Activated CD4-positive, alpha-beta T cell treated with anti-CD3 and anti-CD28 coated beads for 36 hours (primary cell): Measurements from ENCODE around the gene PLXNA4. TPM values are rescaled to one million over a fixed set of nuclear protein-coding genes. Genes with fewer than 3 reads are reported as not detected.

Experiments
- ATAC-seq: fragments of 200-7000 bp; cut with Tn5 transposase; one replicate; pipeline ENCODE4 v1.10.0; 2021; ENCODE audit warnings: mild to moderate bottlenecking, moderate library complexity
- CTCF ChIA-PET: fragments of 350-600 bp; sonication (Branson Sonifier 250); formaldehyde crosslinking; loops from one replicate; lab custom pipeline; 2021; ENCODE audit warnings: antibody characterized with exemption; lab: Charles Lee
- POLR2A ChIA-PET: fragments of 350-600 bp; sonication (Branson Sonifier 250); formaldehyde crosslinking; loops from one replicate; lab custom pipeline; 2021; ENCODE audit warnings: antibody characterized with exemption, inconsistent platforms; lab: Charles Lee
- DNase-seq: peaks from one replicate; pipeline ENCODE4 v3.0.0-alpha.2; 2020
- H3K27ac Mint-ChIP-seq: one replicate; pipeline ENCODE4 v1.8.0; 2021; ENCODE audit warnings: mixed read lengths
- H3K27me3 Mint-ChIP-seq: one replicate; pipeline ENCODE4 v1.8.0; 2021; ENCODE audit warnings: mixed read lengths
- H3K36me3 Mint-ChIP-seq: one replicate; pipeline ENCODE4 v1.8.0; 2021; ENCODE audit warnings: low read depth, mixed read lengths
- H3K4me1 Mint-ChIP-seq: one replicate; pipeline ENCODE4 v1.8.0; 2021; ENCODE audit warnings: mixed read lengths
- H3K4me3 Mint-ChIP-seq: one replicate; pipeline ENCODE4 v1.8.0; 2021; ENCODE audit warnings: mild to moderate bottlenecking, moderate library complexity, mixed read lengths
- H3K9me3 Mint-ChIP-seq: one replicate; pipeline ENCODE4 v1.8.0; 2021; ENCODE audit warnings: low read depth, mixed read lengths
- intact Hi-C, 2 experiments: fragments of 100-400 bp; cut with DNase I in 1 of 2; cut with micrococcal nuclease in 1 of 2; formaldehyde crosslinking; loops; one replicate each; pipeline versions ENCODE4 v1.14.2 to v1.15.1; 2022 to 2024; cut with DNase I, micrococcal nuclease
- total RNA-seq, 2 experiments: library from RNA; stranded (reverse); gene quantifications; one replicate each; pipeline ENCODE4 v1.2.3, GENCODE V29; 2021

PLXNA4 gene
- total RNA-seq, 2 experiments from 2014 or later: 0.07 to 0.09 TPM

GRCh38 chr7:132249256-132249971 is 326.9 kb downstream of the PLXNA4 start:
- no peaks in the 10 kb centered on the region for H3K4me1 Mint-ChIP-seq
- POLR2A ChIA-PET: no interaction called here
- peaks cover 4% of the 10 kb centered on the region for H3K9me3 Mint-ChIP-seq
- ATAC-seq: no peak
- DNase-seq: no peak
- no peak overlapping the region for H3K4me3 Mint-ChIP-seq
- H3K27ac Mint-ChIP-seq: no peak overlapping the region
- CTCF ChIA-PET: no interaction called here
- intact Hi-C loops: no loop called here
- H3K36me3 Mint-ChIP-seq: no peaks in the 10 kb centered on the region
- peaks cover 18% of the 10 kb centered on the region for H3K27me3 Mint-ChIP-seq

- H3K4me3 Mint-ChIP-seq: no peak overlapping the region
- CTCF ChIA-PET: no interaction called here
- H3K27ac Mint-ChIP-seq: no peak overlapping the region
- ATAC-seq: no peak
- no peak for DNase-seq
- H3K4me1 Mint-ChIP-seq: no peaks in the 10 kb centered on the region
- intact Hi-C loops: no loop called here
- POLR2A ChIA-PET: no interaction called here
- H3K9me3 Mint-ChIP-seq: peaks cover 4% of the 10 kb centered on the region
- no peaks in the 10 kb centered on the region for H3K36me3 Mint-ChIP-seq
- H3K27me3 Mint-ChIP-seq: peaks cover 16% of the 10 kb centered on the region
Measured at GRCh38 chr7:132248841-132249240, 327.4 kb downstream of the PLXNA4 start.

GRCh38 chr7:132247995-132248618 is 328.2 kb downstream of the PLXNA4 start:
- Mint-ChIP-seq H3K27ac (no peak overlapping the region), H3K9me3 (peaks cover 4% of the 10 kb centered on the region), H3K4me3 (no peak overlapping the region), H3K36me3 (no peaks in the 10 kb centered on the region), H3K27me3 (peaks cover 16% of the 10 kb centered on the region), H3K4me1 (no peaks in the 10 kb centered on the region)
- ChIA-PET POLR2A (no interaction called here), CTCF (no interaction called here)
- no peak for ATAC-seq
- intact Hi-C loops: no loop called here
- DNase-seq: no peak

- ChIA-PET POLR2A (no interaction called here), CTCF (no interaction called here)
- Mint-ChIP-seq H3K4me1 (no peaks in the 10 kb centered on the region), H3K9me3 (peaks cover 4% of the 10 kb centered on the region), H3K4me3 (no peak overlapping the region), H3K27me3 (peaks cover 13% of the 10 kb centered on the region), H3K27ac (no peak overlapping the region), H3K36me3 (no peaks in the 10 kb centered on the region)
- intact Hi-C loops: no loop called here
- no peak for DNase-seq
- no peak for ATAC-seq
Measured at GRCh38 chr7:132246591-132246990, 329.7 kb downstream of the PLXNA4 start.

- no peak overlapping the region for H3K27ac Mint-ChIP-seq
- ATAC-seq: no peak
- no peak for DNase-seq
- CTCF ChIA-PET: no interaction called here
- POLR2A ChIA-PET: no interaction called here
- H3K36me3 Mint-ChIP-seq: no peaks in the 10 kb centered on the region
- H3K4me1 Mint-ChIP-seq: no peaks in the 10 kb centered on the region
- peaks cover 11% of the 10 kb centered on the region for H3K27me3 Mint-ChIP-seq
- H3K9me3 Mint-ChIP-seq: peaks cover 4% of the 10 kb centered on the region
- no peak overlapping the region for H3K4me3 Mint-ChIP-seq
- intact Hi-C loops: no loop called here
Measured at GRCh38 chr7:132245539-132245938, 330.7 kb downstream of the PLXNA4 start.

- Mint-ChIP-seq H3K36me3 (no peaks in the 10 kb centered on the region), H3K9me3 (peaks cover 4% of the 10 kb centered on the region), H3K27ac (no peak overlapping the region), H3K27me3 (peaks cover 7% of the 10 kb centered on the region), H3K4me1 (no peaks in the 10 kb centered on the region), H3K4me3 (no peak overlapping the region)
- CTCF ChIA-PET: no interaction called here
- POLR2A ChIA-PET: no interaction called here
- ATAC-seq (no peak), DNase-seq (no peak)
- intact Hi-C loops: no loop called here
Measured at GRCh38 chr7:132244903-132245480, 331.3 kb downstream of the PLXNA4 start.

- Mint-ChIP-seq H3K27me3 (peaks cover 10% of the 10 kb centered on the region), H3K4me3 (no peak overlapping the region), H3K27ac (no peak overlapping the region), H3K4me1 (no peaks in the 10 kb centered on the region), H3K36me3 (no peaks in the 10 kb centered on the region), H3K9me3 (peaks cover 4% of the 10 kb centered on the region)
- ChIA-PET CTCF (interaction anchor here (0.6 kb wide), 1 partner anchor 194 kb away, joined by 3 read pairs; no protein-coding TSS in a partner anchor), POLR2A (interaction anchor here (0.7 kb wide), 1 partner anchor 12 kb away, joined by 6 read pairs; no protein-coding TSS in a partner anchor)
- intact Hi-C loops: no loop called here
- DNase-seq (no peak), ATAC-seq (no peak)
Measured at GRCh38 chr7:132243463-132243862, 332.8 kb downstream of the PLXNA4 start.

- intact Hi-C loops: no loop called here
- H3K4me3 Mint-ChIP-seq: no peak overlapping the region
- H3K4me1 Mint-ChIP-seq: no peaks in the 10 kb centered on the region
- ChIA-PET POLR2A (no interaction called here), CTCF (interaction anchor here (0.6 kb wide), 1 partner anchor 194 kb away, joined by 3 read pairs; no protein-coding TSS in a partner anchor)
- H3K27me3 Mint-ChIP-seq: peaks cover 10% of the 10 kb centered on the region
- H3K27ac Mint-ChIP-seq: no peak overlapping the region
- H3K36me3 Mint-ChIP-seq: no peaks in the 10 kb centered on the region
- ATAC-seq: no peak
- DNase-seq: no peak
- H3K9me3 Mint-ChIP-seq: peaks cover 4% of the 10 kb centered on the region
Measured at GRCh38 chr7:132243051-132243450, 333.2 kb downstream of the PLXNA4 start.

GRCh38 chr7:132242192-132242812 is 334.0 kb downstream of the PLXNA4 start:
- H3K4me1 Mint-ChIP-seq: no peaks in the 10 kb centered on the region
- no peak for DNase-seq
- no peak overlapping the region for H3K4me3 Mint-ChIP-seq
- ChIA-PET POLR2A (interaction anchor here (0.7 kb wide), 1 partner anchor 11 kb away, joined by 3 read pairs; no protein-coding TSS in a partner anchor), CTCF (no interaction called here)
- intact Hi-C loops: no loop called here
- no peaks in the 10 kb centered on the region for H3K36me3 Mint-ChIP-seq
- H3K9me3 Mint-ChIP-seq: peaks cover 4% of the 10 kb centered on the region
- peaks cover 10% of the 10 kb centered on the region for H3K27me3 Mint-ChIP-seq
- no peak for ATAC-seq
- no peak overlapping the region for H3K27ac Mint-ChIP-seq

GRCh38 chr7:132240821-132241422 is 335.3 kb downstream of the PLXNA4 start:
- Mint-ChIP-seq H3K36me3 (no peaks in the 10 kb centered on the region), H3K27me3 (peaks cover 9% of the 10 kb centered on the region), H3K4me3 (no peak overlapping the region), H3K9me3 (peaks cover 4% of the 10 kb centered on the region), H3K4me1 (no peaks in the 10 kb centered on the region), H3K27ac (no peak overlapping the region)
- ATAC-seq: no peak
- intact Hi-C loops: no loop called here
- ChIA-PET POLR2A (no interaction called here), CTCF (no interaction called here)
- DNase-seq: no peak

- Mint-ChIP-seq H3K27me3 (peaks cover 7% of the 10 kb centered on the region), H3K4me3 (no peak overlapping the region), H3K27ac (no peak overlapping the region), H3K36me3 (no peaks in the 10 kb centered on the region), H3K9me3 (no peaks in the 10 kb centered on the region), H3K4me1 (no peaks in the 10 kb centered on the region)
- intact Hi-C loops: no loop called here
- CTCF ChIA-PET: interaction anchor here (0.5 kb wide), 1 partner anchor 60 kb away, joined by 3 read pairs; no protein-coding TSS in a partner anchor
- POLR2A ChIA-PET: no interaction called here
- DNase-seq: no peak
- ATAC-seq: no peak
Measured at GRCh38 chr7:132240262-132240661, 336.0 kb downstream of the PLXNA4 start.
